Colonic mucosa (tissue), 4 donors: ENCODE data around the gene PDZD2. TPM values are rescaled to one million over a fixed set of nuclear protein-coding genes. Genes with fewer than 3 reads are reported as not detected.
"Not testable (repeated sequence)": the region's sequence is repeated elsewhere in the genome, so short reads cannot be mapped to it uniquely, and the experiment has no call there.

Experiments used
- DNase-seq: peaks from one replicate; pipeline ENCODE4 v3.0.0-alpha.2; 2020
- H3K27ac ChIP-seq: fragments of 200-600 bp; one replicate; pipeline ENCODE4 v1.8.0; 2021
- H3K27me3 ChIP-seq: fragments of 200-600 bp; one replicate; pipeline ENCODE4 v1.8.0; 2021
- H3K36me3 ChIP-seq: fragments of 200-600 bp; one replicate; pipeline ENCODE4 v1.8.0; 2021
- H3K4me1 ChIP-seq: fragments of 200-600 bp; one replicate; pipeline ENCODE4 v1.8.0; 2021; ENCODE audit warnings: mild to moderate bottlenecking
- H3K4me3 ChIP-seq: fragments of 200-600 bp; one replicate; pipeline ENCODE4 v1.8.0; 2021
- H3K9ac ChIP-seq, 2 donors: one replicate each; pipeline ENCODE4 v1.7.0; 2013; ENCODE audit warnings: control low read depth in 2 of 2, low read depth in 2 of 2, low read length in 2 of 2
- H3K9me3 ChIP-seq: fragments of 200-600 bp; one replicate; pipeline ENCODE4 v1.8.0; 2021
- CTCF ChIP-seq: fragments of 200-600 bp; IDR thresholded peaks from one replicate; pipeline ENCODE4 v1.8.0; 2022; ENCODE audit warnings: antibody characterized with exemption, mild to moderate bottlenecking
- intact Hi-C: fragments of 100-400 bp; cut with DNase I; formaldehyde crosslinking; loops from one replicate; pipeline ENCODE4 v1.14.1; 2022
- total RNA-seq, 2 donors: library from RNA; stranded (reverse); fragmentation: NEBNext Ultra II Directional in 1 of 2; extraction: Animal tissue kit (Norgen Biotek cat#: 25700) in 1 of 2; gene quantifications; one replicate each; pipeline ENCODE4 v1.2.1, GENCODE V29; 2021
- donor health status: healthy.
- donor health status: DM: no; HTN: no; CAD: no.
- donor health status: DM: no; HTN: no; CAD: no.

The PDZD2 gene
- total RNA-seq, 2 donors from 2014 or later: 1.8 to 2.3 TPM

GRCh38 chr5:32008746-32009145, 369.8 kb downstream of the PDZD2 start:
- Histone ChIP-seq H3K4me1 (no peaks in the 10 kb centered on the region), H3K27ac (no peak overlapping the region), H3K36me3 (no peaks in the 10 kb centered on the region), H3K4me3 (no peak overlapping the region), H3K9me3 (no peaks in the 10 kb centered on the region), H3K27me3 (no peaks in the 10 kb centered on the region), H3K9ac (no peak overlapping the region)
- intact Hi-C loops: no loop called here
- TF ChIP-seq CTCF: no peak
- DNase-seq: no peak

- Histone ChIP-seq H3K4me3 (no peak overlapping the region), H3K36me3 (no peaks in the 10 kb centered on the region), H3K27me3 (no peaks in the 10 kb centered on the region), H3K4me1 (no peaks in the 10 kb centered on the region), H3K27ac (no peak overlapping the region), H3K9me3 (no peaks in the 10 kb centered on the region), H3K9ac (no peak overlapping the region)
- intact Hi-C loops: no loop called here
- no peak for DNase-seq
- TF ChIP-seq CTCF: no peak
These were observed 374.7 kb downstream of the PDZD2 start for GRCh38 chr5:32013658-32014057.

GRCh38 chr5:32014096-32014745, 375.3 kb downstream of the PDZD2 start:
- Histone ChIP-seq H3K4me1 (no peaks in the 10 kb centered on the region), H3K27ac (no peak overlapping the region), H3K9me3 (no peaks in the 10 kb centered on the region), H3K36me3 (no peaks in the 10 kb centered on the region), H3K4me3 (no peak overlapping the region), H3K9ac (no peak overlapping the region), H3K27me3 (no peaks in the 10 kb centered on the region)
- DNase-seq: no peak
- intact Hi-C loops: no loop called here
- TF ChIP-seq CTCF: no peak

GRCh38 chr5:32015262-32015661, 376.3 kb downstream of the PDZD2 start:
- H3K4me3 ChIP-seq, intact Hi-C loops, H3K27ac ChIP-seq, H3K4me1 ChIP-seq, DNase-seq, H3K9ac ChIP-seq, H3K27me3 ChIP-seq, H3K9me3 ChIP-seq, H3K36me3 ChIP-seq: not testable (repeated sequence)

GRCh38 chr5:32017692-32018367, 378.9 kb downstream of the PDZD2 start:
- no peak overlapping the region for H3K9ac ChIP-seq
- H3K9me3 ChIP-seq: no peaks in the 10 kb centered on the region
- TF ChIP-seq CTCF: no peak
- no peak overlapping the region for H3K4me3 ChIP-seq
- intact Hi-C loops: no loop called here
- H3K36me3 ChIP-seq: no peaks in the 10 kb centered on the region
- H3K27me3 ChIP-seq: no peaks in the 10 kb centered on the region
- no peaks in the 10 kb centered on the region for H3K4me1 ChIP-seq
- DNase-seq: no peak
- H3K27ac ChIP-seq: no peak overlapping the region
